ENCODE data around the gene RPS6KC1. TPM values are rescaled to one million over a fixed set of nuclear protein-coding genes. Genes with fewer than 3 reads are reported as not detected.
A peak's percentile ranks its signal among the peaks of the same experiment; 100 is the strongest.
"Not testable (repeated sequence)": the region's sequence is repeated elsewhere in the genome, so short reads cannot be mapped to it uniquely, and the experiment has no call there.

The RPS6KC1 gene
- total RNA-seq, 2 experiments from 2014 or later = 9.8 to 12.8 TPM

DNA sequence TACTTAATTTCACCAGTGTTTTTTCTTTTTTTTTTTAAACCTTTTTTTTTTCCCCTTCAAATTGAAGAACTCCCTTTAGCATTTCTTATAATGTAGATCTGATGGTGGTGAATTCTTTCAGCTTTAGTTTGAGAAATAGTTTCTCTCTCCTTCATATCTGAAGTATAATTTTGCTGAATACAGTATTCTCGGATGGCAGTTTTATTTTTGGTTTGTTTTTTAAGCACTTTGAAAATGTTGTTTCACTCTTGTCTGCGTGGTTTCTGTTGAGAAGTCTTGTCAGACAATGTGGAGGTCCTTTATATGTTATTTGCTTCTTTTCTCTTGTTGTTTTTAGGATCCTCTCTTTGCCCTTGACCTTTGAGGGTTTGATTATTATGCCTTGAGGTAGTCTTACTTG lies 135.1 kb downstream of the RPS6KC1 start:
- Mint-ChIP-seq H3K27me3 (no peaks in the 10 kb centered on the region), H3K4me3 (no peak overlapping the region), H3K4me1 (peaks cover 4% of the 10 kb centered on the region), H3K27ac (no peak overlapping the region), H3K9me3 (peaks cover 35% of the 10 kb centered on the region), H3K36me3 (ENCODE audit: low read depth) (peaks cover 26% of the 10 kb centered on the region)
- ChIA-PET POLR2A (no interaction called here), CTCF (no interaction called here)
- DNase-seq = no peak

DNA sequence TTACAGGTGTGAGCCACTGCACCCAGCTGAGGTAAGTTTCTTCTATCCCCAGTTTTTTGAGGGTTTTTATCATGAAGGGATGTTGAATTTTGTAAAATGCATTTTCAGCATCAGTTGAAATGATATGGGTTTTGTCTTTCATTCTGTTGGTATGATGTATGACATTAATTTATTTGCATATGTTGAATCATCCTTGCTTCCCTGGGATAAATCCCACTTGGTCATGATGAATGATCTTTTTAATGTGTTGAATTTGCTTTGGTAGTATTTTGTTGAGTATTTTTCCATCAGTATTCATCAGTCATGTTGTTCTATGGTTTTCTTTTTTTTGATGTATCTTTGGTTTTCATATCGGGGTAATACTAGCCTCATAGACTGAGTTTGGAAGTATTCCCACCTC lies 141.0 kb downstream of the RPS6KC1 start:
- DNase-seq = no peak
- ChIA-PET POLR2A (no interaction called here), CTCF (no interaction called here)
- H3K4me3 Mint-ChIP-seq = no peak overlapping the region
- H3K4me1 Mint-ChIP-seq = peaks cover 4% of the 10 kb centered on the region
- H3K27me3 Mint-ChIP-seq = no peaks in the 10 kb centered on the region
- H3K9me3 Mint-ChIP-seq = peaks cover 28% of the 10 kb centered on the region
- peaks cover 21% of the 10 kb centered on the region for H3K36me3 Mint-ChIP-seq (ENCODE audit: low read depth)
- no peak overlapping the region for H3K27ac Mint-ChIP-seq

DNA sequence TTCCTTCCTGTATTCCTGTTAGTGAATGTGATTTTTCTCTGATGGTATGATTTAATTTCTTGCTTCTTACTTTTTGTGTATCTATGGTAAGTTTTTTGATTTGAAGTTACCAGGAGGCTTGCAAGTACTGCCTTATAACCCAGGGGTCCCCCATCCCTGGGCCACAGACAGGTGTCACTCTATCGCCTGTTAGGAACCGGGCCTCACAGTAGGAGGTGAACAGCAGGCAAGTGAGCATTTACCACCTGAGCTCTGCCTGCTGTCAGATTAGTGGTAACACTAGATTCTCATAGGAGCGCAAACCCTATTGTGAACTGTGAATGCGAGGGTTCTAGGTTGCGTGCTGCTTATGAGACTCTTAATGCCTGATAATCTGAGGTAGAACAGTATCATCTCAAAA lies 143.3 kb downstream of the RPS6KC1 start:
- Mint-ChIP-seq H3K27me3 (no peaks in the 10 kb centered on the region), H3K9me3 (peaks cover 36% of the 10 kb centered on the region), H3K36me3 (ENCODE audit: low read depth) (peaks cover 39% of the 10 kb centered on the region), H3K27ac (no peak overlapping the region), H3K4me1 (peaks cover 4% of the 10 kb centered on the region), H3K4me3 (no peak overlapping the region)
- no peak for DNase-seq
- CTCF ChIA-PET = no interaction called here
- POLR2A ChIA-PET = no interaction called here

DNA sequence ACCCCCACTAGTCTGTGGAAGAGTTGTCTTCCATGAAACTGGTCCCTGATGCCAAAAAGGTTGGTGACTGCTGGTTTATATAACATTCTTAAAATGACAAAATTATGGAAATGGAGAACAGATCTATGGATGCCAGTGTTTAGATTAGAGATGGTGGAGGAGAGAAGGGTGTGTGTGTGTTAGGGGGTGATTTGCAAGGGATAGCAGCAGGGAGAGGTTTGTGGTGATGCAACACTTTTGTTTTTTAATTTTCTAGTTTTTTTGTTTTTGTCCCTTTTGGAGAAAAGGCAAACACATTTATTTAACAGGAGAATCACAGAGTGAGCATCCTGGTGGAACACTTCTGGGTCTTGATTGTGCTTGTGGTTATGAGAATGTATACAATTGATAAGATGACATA lies 143.8 kb downstream of the RPS6KC1 start:
- peaks cover 4% of the 10 kb centered on the region for H3K4me1 Mint-ChIP-seq
- no peak overlapping the region for H3K27ac Mint-ChIP-seq
- no peaks in the 10 kb centered on the region for H3K27me3 Mint-ChIP-seq
- peaks cover 37% of the 10 kb centered on the region for H3K9me3 Mint-ChIP-seq
- ChIA-PET CTCF (no interaction called here), POLR2A (no interaction called here)
- DNase-seq = no peak
- no peak overlapping the region for H3K4me3 Mint-ChIP-seq
- H3K36me3 Mint-ChIP-seq (ENCODE audit: low read depth) = peaks cover 40% of the 10 kb centered on the region

- DNase-seq, CTCF ChIA-PET, H3K27ac Mint-ChIP-seq, H3K4me3 Mint-ChIP-seq, POLR2A ChIA-PET, H3K4me1 Mint-ChIP-seq, H3K27me3 Mint-ChIP-seq: not testable (repeated sequence)
- peaks cover 41% of the 10 kb centered on the region for H3K36me3 Mint-ChIP-seq (ENCODE audit: low read depth)
- peaks cover 36% of the 10 kb centered on the region for H3K9me3 Mint-ChIP-seq
Measured at GRCh38 chr1:213196328-213197054, 145.4 kb downstream of the RPS6KC1 start.

GRCh38 chr1:213200630-213201029 lies 149.6 kb downstream of the RPS6KC1 start:
- Mint-ChIP-seq H3K4me1 (peaks cover 4% of the 10 kb centered on the region), H3K27ac (no peak overlapping the region), H3K9me3 (peaks cover 27% of the 10 kb centered on the region), H3K36me3 (ENCODE audit: low read depth) (peaks cover 35% of the 10 kb centered on the region), H3K4me3 (no peak overlapping the region), H3K27me3 (no peaks in the 10 kb centered on the region)
- CTCF ChIA-PET = no interaction called here
- POLR2A ChIA-PET = no interaction called here
- no peak for DNase-seq

DNA sequence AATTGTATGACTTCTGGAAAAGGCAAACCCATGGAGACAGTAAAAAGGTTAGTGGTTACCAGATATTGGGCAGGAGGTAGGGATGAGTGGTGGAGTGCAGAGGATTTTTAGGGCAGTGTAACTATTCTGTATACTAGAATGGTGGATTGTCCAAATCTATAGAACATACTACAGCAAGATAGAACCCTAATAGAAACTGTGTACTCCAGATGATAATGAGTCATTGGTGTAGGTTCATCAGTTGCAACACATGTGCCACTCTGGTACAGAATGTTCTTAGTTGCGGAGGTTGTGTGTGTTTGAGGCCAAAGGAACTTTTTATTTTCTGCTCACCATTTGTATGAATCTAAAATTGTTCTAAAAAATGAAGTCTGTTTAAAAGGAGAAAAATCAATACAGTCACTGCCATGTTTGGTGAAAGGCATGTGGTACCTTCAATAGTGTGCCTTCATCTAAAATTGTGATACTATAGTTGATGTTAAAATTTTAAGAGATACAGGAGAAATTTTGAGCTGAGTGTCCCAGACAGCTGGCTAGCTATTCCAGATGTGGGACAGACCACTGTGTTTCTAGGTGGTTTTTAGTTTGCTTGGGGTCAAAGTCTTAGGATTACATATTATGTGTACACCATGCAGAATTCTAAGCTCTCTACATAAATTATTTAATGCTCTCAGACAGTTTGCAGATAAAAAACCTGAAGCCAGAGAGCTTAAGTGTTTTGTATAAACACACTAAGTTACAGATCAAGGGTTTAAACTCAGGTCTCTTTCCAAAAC lies 150.5 kb downstream of the RPS6KC1 start:
- POLR2A ChIA-PET = no interaction called here
- peaks cover 23% of the 10 kb centered on the region for H3K9me3 Mint-ChIP-seq
- H3K4me1 Mint-ChIP-seq = peaks cover under 1% of the 10 kb centered on the region
- no peak for DNase-seq
- CTCF ChIA-PET = no interaction called here
- H3K27me3 Mint-ChIP-seq = no peaks in the 10 kb centered on the region
- no peak overlapping the region for H3K27ac Mint-ChIP-seq
- no peak overlapping the region for H3K4me3 Mint-ChIP-seq
- peaks cover 31% of the 10 kb centered on the region for H3K36me3 Mint-ChIP-seq (ENCODE audit: low read depth)

GRCh38 chr1:213211201-213211600 lies 160.2 kb downstream of the RPS6KC1 start:
- POLR2A ChIA-PET = no interaction called here
- peaks cover 29% of the 10 kb centered on the region for H3K36me3 Mint-ChIP-seq (ENCODE audit: low read depth)
- H3K27ac Mint-ChIP-seq = no peak overlapping the region
- no peaks in the 10 kb centered on the region for H3K27me3 Mint-ChIP-seq
- H3K9me3 Mint-ChIP-seq = peaks cover 6% of the 10 kb centered on the region
- CTCF ChIA-PET = no interaction called here
- no peak overlapping the region for H3K4me3 Mint-ChIP-seq
- no peaks in the 10 kb centered on the region for H3K4me1 Mint-ChIP-seq
- DNase-seq = no peak

GRCh38 chr1:213219076-213219475 lies 168.0 kb downstream of the RPS6KC1 start:
- POLR2A ChIA-PET, CTCF ChIA-PET, H3K9me3 Mint-ChIP-seq, H3K27ac Mint-ChIP-seq, H3K4me3 Mint-ChIP-seq, DNase-seq, H3K27me3 Mint-ChIP-seq, H3K4me1 Mint-ChIP-seq: not testable (repeated sequence)
- H3K36me3 Mint-ChIP-seq (ENCODE audit: low read depth) = peaks cover 15% of the 10 kb centered on the region

DNA sequence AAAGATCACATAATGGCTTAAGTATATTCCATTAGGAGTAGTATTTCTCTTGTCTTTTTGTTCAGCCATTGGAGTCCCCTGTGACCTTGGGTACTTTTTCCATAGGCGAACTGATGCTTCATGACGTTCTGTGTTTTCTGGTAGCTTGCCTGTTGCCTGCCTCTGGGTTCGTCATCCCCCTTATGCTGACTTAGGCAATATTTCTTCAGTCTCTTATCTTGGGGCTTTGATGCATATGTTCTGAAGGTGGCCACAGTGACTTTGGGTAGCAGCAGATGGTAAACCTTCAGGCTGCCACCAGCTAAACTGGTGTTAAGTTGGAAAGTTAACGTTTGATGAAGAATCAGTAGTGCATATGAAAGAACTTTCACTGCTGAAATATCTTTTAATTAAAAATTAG lies 170.2 kb downstream of the RPS6KC1 start:
- no peaks in the 10 kb centered on the region for H3K4me1 Mint-ChIP-seq
- H3K4me3 Mint-ChIP-seq = no peak overlapping the region
- ChIA-PET CTCF (no interaction called here), POLR2A (no interaction called here)
- H3K9me3 Mint-ChIP-seq = no peaks in the 10 kb centered on the region
- DNase-seq = no peak
- no peaks in the 10 kb centered on the region for H3K27me3 Mint-ChIP-seq
- no peak overlapping the region for H3K27ac Mint-ChIP-seq
- no peaks in the 10 kb centered on the region for H3K36me3 Mint-ChIP-seq (ENCODE audit: low read depth)

DNA sequence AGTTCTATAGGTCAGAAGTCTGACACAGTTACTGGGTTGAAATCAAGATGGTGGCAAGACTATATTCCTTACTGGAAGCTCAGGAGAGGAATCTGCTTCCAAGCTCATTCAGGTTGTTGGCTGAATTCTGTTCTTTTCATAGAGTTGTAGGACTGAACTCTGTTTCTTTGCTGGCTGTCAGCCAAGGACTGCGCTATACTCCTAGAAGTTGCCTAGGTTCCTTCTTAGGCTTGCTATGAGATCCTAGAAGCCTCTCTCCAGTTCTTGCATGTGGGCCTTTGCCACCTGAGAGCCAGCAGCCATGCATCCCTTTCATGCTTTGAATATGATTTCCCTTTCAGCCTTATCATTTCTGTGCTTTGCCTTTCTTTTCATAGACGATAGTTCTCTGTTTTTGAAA lies 176.4 kb downstream of the RPS6KC1 start:
- CTCF ChIA-PET = no interaction called here
- peaks cover 6% of the 10 kb centered on the region for H3K4me1 Mint-ChIP-seq

GRCh38 chr1:213231795-213232231 lies 180.8 kb downstream of the RPS6KC1 start:
- ChIA-PET CTCF (no interaction called here), POLR2A (no interaction called here)
- DNase-seq = no peak
- peaks cover 6% of the 10 kb centered on the region for H3K4me1 Mint-ChIP-seq
- H3K27me3 Mint-ChIP-seq = no peaks in the 10 kb centered on the region
- H3K9me3 Mint-ChIP-seq = no peaks in the 10 kb centered on the region
- no peak overlapping the region for H3K4me3 Mint-ChIP-seq
- H3K36me3 Mint-ChIP-seq (ENCODE audit: low read depth) = peaks cover 2% of the 10 kb centered on the region
- no peak overlapping the region for H3K27ac Mint-ChIP-seq

More for the DNA sequence above, 176.4 kb downstream of the RPS6KC1 start:
- DNase-seq = no peak
- Mint-ChIP-seq H3K9me3 (no peaks in the 10 kb centered on the region), H3K4me3 (no peak overlapping the region), H3K27me3 (no peaks in the 10 kb centered on the region), H3K27ac (no peak overlapping the region), H3K36me3 (ENCODE audit: low read depth) (peaks cover 2% of the 10 kb centered on the region)
- POLR2A ChIA-PET = no interaction called here

GRCh38 chr1:213242883-213243282 lies 191.8 kb downstream of the RPS6KC1 start:
- no peaks in the 10 kb centered on the region for H3K27me3 Mint-ChIP-seq
- CTCF ChIA-PET = no interaction called here
- H3K36me3 Mint-ChIP-seq (ENCODE audit: low read depth) = no peaks in the 10 kb centered on the region
- H3K27ac Mint-ChIP-seq = no peak overlapping the region
- H3K4me3 Mint-ChIP-seq = no peak overlapping the region
- H3K9me3 Mint-ChIP-seq = no peaks in the 10 kb centered on the region
- no peak for DNase-seq
- no peaks in the 10 kb centered on the region for H3K4me1 Mint-ChIP-seq
- POLR2A ChIA-PET = no interaction called here

DNA sequence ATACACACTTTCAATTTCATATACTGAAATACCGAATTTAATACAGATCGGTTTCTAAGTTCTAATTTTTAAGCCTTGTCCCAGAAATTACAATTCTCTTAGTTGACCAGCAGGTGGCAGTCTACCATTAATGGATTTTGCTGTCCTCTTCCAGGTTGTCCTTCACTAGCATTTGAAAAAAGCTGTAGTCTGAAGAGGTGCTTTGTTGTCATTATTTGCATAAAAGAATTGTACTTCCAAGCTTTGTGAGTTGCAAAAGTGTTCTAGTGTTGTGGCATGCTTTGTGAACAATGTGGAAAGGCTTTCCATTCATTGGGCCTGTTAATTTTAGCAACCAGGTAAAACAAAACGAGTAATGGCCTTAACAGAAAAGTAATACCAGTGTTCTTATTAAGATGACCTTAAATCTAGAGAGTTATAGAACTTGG lies 193.6 kb downstream of the RPS6KC1 start:
- H3K9me3 Mint-ChIP-seq = no peaks in the 10 kb centered on the region
- H3K36me3 Mint-ChIP-seq (ENCODE audit: low read depth) = no peaks in the 10 kb centered on the region
- ChIA-PET POLR2A (no interaction called here), CTCF (no interaction called here)
- DNase-seq = peak; percentile 55
- no peaks in the 10 kb centered on the region for H3K27me3 Mint-ChIP-seq
- no peak overlapping the region for H3K4me3 Mint-ChIP-seq
- no peaks in the 10 kb centered on the region for H3K4me1 Mint-ChIP-seq
- no peak overlapping the region for H3K27ac Mint-ChIP-seq

Measured in activated CD4-positive, alpha-beta T cell treated with anti-CD3 and anti-CD28 coated beads, Interleukin-2, amount 10 ng/mL, durations not matched to agents 7 days and 5 days (primary cell).